K562 (cell line): ENCODE data around the gene WNT3. TPM values are rescaled to one million over a fixed set of nuclear protein-coding genes. Genes with fewer than 3 reads are reported as not detected.
A peak's percentile ranks its signal among the peaks of the same experiment; 100 is the strongest.

ENCODE experiments used
- EGR1 ChIP-seq: fragments of 450-650 bp; conservative IDR thresholded peaks from 2 replicates; pipeline ENCODE4 v1.6.1; 2017; ENCODE audit warnings: mild to moderate bottlenecking
- EP400 ChIP-seq: fragments of 450-650 bp; IDR thresholded peaks from 2 replicates; pipeline ENCODE4 v1.6.1; 2017; ENCODE audit warnings: antibody characterized with exemption, mild to moderate bottlenecking, moderate library complexity
- HINFP ChIP-seq: fragments of 450-650 bp; conservative IDR thresholded peaks from 2 replicates; pipeline ENCODE4 v1.6.1; 2016; ENCODE audit warnings: missing genetic modification characterization, low read depth, mild to moderate bottlenecking, control low read depth, missing compliant biosample characterization
- JUN ChIP-seq, 2 experiments: sonication (generic) in 1 of 2; formaldehyde crosslinking in 1 of 2; IDR thresholded peaks; 2 replicates each; pipeline versions ENCODE4 v1.6.1 to v1.8.0; 2012 to 2022; ENCODE audit warnings: borderline replicate concordance in 2 of 2, mild to moderate bottlenecking in 2 of 2, improper control_type of control experiment in 1 of 2, low read depth in 1 of 2, low read length in 1 of 2, missing genetic modification reagents in 1 of 2
- KLF1 ChIP-seq: fragments of 450-650 bp; IDR thresholded peaks from 2 replicates; pipeline ENCODE4 v1.6.1; 2016; ENCODE audit warnings: missing genetic modification characterization, missing compliant biosample characterization
- MGA ChIP-seq: fragments of 450-650 bp; IDR thresholded peaks from 2 replicates; pipeline ENCODE4 v1.6.1; 2016; ENCODE audit warnings: mild to moderate bottlenecking, moderate library complexity
- NEUROD1 ChIP-seq: fragments of 150-350 bp; IDR thresholded peaks from 2 replicates; pipeline ENCODE4 v1.6.1; 2014; ENCODE audit warnings: borderline replicate concordance, low read length, low read depth; ENCODE audit not compliant: partially characterized antibody
- PCBP2 ChIP-seq: fragments of 200-400 bp; formaldehyde crosslinking; IDR thresholded peaks from 2 replicates; pipeline ENCODE4 v1.6.1; 2018; ENCODE audit warnings: low read length, low read depth, mild to moderate bottlenecking, moderate library complexity; ENCODE audit not compliant: poor library complexity, severe bottlenecking
- PTRF ChIP-seq: fragments of 450-650 bp; IDR thresholded peaks from 2 replicates; pipeline ENCODE4 v1.6.1; 2016; ENCODE audit warnings: mild to moderate bottlenecking, missing genetic modification characterization, missing compliant biosample characterization
- TARDBP ChIP-seq: fragments of 450-650 bp; IDR thresholded peaks from 2 replicates; pipeline ENCODE4 v1.6.1; 2016
- TEAD2 ChIP-seq: fragments of 450-650 bp; IDR thresholded peaks from 2 replicates; pipeline ENCODE4 v1.6.1; 2016; ENCODE audit warnings: missing genetic modification characterization, control low read depth, missing compliant biosample characterization
- TFAP4 ChIP-seq: sonication (generic); formaldehyde crosslinking; IDR thresholded peaks from 2 replicates; pipeline ENCODE4 v1.8.0; 2022; ENCODE audit warnings: missing genetic modification reagents, mild to moderate bottlenecking, moderate library complexity, borderline replicate concordance
- ZSCAN32 ChIP-seq: fragments of 450-650 bp; formaldehyde crosslinking; IDR thresholded peaks from 2 replicates; pipeline ENCODE4 v1.4.0; 2020; ENCODE audit warnings: mild to moderate bottlenecking, moderate library complexity
- polyA plus RNA-seq, 8 experiments: library from polyadenylated mRNA; depleted of rRNA in 4 of 8; stranded (reverse) in 5 of 8; unstranded in 3 of 8; fragments of >200 nt; fragmentation: Nextera tagmentation in 2 of 8; fragmentation: Illumina TruSeq in 1 of 8; extraction: Ambion mirVana in 2 of 8; extraction: Trizol in 1 of 8; gene quantifications; 2 replicates each; pipeline versions ENCODE4 v1.2.1 to v1.2.3, GENCODE V29; 2011 to 2014; ENCODE audit warnings: inconsistent platforms in 1 of 8, missing spikeins in 1 of 8
- total RNA-seq, 7 experiments: library from RNA; depleted of rRNA in 6 of 7; stranded (reverse); fragments of >200 nt in 6 of 7; fragmentation: Illumina TruSeq in 2 of 7; extraction: Trizol in 2 of 7; gene quantifications; 2 replicates each; pipeline versions ENCODE4 v1.2.1 to v1.2.3, GENCODE V29; 2011 to 2021; ENCODE audit warnings: low replicate concordance in 1 of 7

Gene WNT3
- total and polyA plus RNA-seq, 9 of the 15 experiments (the other 6 are each of a cell fraction or from before 2014, with no cell fraction given) = 1.5 to 6.1 (median 3.3) TPM

DNA sequence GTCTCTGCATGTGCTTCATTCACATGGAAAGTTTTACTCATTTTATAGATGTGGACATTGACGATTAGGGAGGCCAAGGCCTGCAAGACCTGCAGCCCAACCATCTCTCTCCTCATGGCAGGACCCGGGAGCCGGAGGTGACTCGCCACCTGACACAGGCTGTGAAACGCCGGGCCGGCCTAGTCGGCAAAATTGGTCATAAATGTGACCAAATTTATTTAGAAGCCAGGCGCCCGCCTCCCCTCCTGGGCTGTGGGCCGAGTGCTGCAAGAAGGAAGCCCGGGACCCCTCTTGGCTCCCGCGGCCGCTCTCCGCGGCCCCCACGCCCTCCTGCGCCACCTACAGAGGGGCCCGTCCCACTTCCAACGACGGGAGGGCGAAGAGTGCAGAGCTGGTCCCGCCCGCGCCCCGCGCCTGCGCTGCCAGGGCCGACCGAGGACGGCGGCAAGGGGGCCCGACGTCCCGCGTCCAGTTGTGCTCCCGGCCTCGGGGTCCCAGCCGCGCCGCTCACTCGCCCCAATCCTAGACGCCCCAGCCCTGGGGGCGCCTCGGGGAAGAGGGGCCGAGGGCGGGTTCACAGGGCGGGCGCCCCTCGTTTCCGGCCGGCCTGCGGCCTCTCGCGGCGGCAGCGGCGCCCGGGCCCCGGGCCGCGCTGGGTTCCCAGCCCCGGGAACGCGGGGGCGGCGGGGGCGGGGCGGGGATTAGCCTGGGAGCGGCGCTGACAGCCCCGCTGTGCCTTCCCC is 47.5 kb downstream of the WNT3 start (continued):
- TF ChIP-seq MGA (peak; percentile 86), TARDBP (no peak), EGR1 (peak; percentile 68; the same call in 1 of the 2 replicates), PTRF (tag) (no peak), JUN (IDR thresholded peaks at IDR 0.05; ENCODE audit: borderline replicate concordance, low read depth, low read length) (no peak), JUN (CRISPR knock-in tag; IDR thresholded peaks at IDR 0.05; ENCODE audit: borderline replicate concordance) (no peak), ZSCAN32 (no peak), NEUROD1 (no peak), KLF1 (no peak), PCBP2 (no peak), TEAD2 (tag) (no peak), HINFP (tag) (no peak), EP400 (peak; percentile 30; the same call in 1 of the 2 replicates), TFAP4 (CRISPR knock-in tag) (peak; percentile 17; the same call in 1 of the 2 replicates)
